Lower leg skin (tissue), 3 donors: ENCODE data around the gene PTPN4.

Source experiments
- POLR2A ChIP-seq, 2 donors: fragments of 450-650 bp; IDR thresholded peaks; one replicate each; pipeline ENCODE4 v1.6.1; 2016 to 2017; ENCODE audit warnings: antibody characterized with exemption in 2 of 2, mild to moderate bottlenecking in 1 of 2, moderate library complexity in 1 of 2
- TF ChIP-seq, protein P1 (sequence below), 3 donors: fragments of 450-650 bp; IDR thresholded peaks; one replicate each; pipeline ENCODE4 v1.5.1; 2016; ENCODE audit warnings: antibody characterized with exemption in 3 of 3, mild to moderate bottlenecking in 3 of 3, moderate library complexity in 2 of 3

DNA sequence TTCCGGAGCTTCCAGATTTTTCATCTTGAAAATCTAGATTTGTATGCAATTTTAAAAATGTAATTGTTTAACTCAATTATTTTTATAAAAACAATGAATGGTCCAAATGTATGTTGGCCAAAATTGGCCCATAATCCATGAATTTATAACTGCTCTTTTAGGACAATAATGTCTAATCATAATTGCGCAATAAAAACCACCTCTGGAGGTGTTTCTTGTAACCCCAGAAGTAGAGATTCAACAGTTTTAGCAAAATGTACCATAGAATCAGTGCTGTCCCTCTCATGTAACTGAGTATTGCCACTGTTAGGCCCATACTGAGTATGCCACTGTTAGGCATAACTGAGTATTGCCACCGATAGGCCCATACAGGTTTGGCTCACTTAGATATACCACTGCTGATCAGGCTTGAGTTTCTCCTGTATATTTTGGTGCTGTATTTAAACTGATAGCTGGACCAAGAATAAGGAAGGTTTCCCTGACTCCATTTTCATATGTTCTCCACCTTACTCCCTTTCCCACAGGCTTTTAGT is 182.3 kb downstream of the PTPN4 start:
- TF ChIP-seq, protein P1, sequence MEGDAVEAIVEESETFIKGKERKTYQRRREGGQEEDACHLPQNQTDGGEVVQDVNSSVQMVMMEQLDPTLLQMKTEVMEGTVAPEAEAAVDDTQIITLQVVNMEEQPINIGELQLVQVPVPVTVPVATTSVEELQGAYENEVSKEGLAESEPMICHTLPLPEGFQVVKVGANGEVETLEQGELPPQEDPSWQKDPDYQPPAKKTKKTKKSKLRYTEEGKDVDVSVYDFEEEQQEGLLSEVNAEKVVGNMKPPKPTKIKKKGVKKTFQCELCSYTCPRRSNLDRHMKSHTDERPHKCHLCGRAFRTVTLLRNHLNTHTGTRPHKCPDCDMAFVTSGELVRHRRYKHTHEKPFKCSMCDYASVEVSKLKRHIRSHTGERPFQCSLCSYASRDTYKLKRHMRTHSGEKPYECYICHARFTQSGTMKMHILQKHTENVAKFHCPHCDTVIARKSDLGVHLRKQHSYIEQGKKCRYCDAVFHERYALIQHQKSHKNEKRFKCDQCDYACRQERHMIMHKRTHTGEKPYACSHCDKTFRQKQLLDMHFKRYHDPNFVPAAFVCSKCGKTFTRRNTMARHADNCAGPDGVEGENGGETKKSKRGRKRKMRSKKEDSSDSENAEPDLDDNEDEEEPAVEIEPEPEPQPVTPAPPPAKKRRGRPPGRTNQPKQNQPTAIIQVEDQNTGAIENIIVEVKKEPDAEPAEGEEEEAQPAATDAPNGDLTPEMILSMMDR (IDR thresholded peaks at IDR 0.05): no peak
- no peak for TF ChIP-seq POLR2A (IDR thresholded peaks at IDR 0.05)
